ENCODE results near the gene ZNF518B.

- TF ChIP-seq POLR2A (IDR thresholded peaks at IDR 0.05) (no peak), CTCF (IDR thresholded peaks at IDR 0.05) (no peak)
These were observed 38.4 kb upstream of the ZNF518B start for GRCh38 chr4:10495651-10496050.

All from esophagus squamous epithelium (tissue), 4 donors.